ENCODE measurements around the gene TDRD7.

Gene TDRD7

GRCh38 chr9:97504381-97505216 lies 92.7 kb downstream of the TDRD7 start:
- DNase-seq (ENCODE audit: low read depth in 2 of 2, low spot score in 1 of 2) = no peak

- DNase-seq (ENCODE audit: low read depth in 2 of 2, low spot score in 1 of 2) = no peak
Measured at GRCh38 chr9:97505845-97506244, 93.9 kb downstream of the TDRD7 start.

DNA sequence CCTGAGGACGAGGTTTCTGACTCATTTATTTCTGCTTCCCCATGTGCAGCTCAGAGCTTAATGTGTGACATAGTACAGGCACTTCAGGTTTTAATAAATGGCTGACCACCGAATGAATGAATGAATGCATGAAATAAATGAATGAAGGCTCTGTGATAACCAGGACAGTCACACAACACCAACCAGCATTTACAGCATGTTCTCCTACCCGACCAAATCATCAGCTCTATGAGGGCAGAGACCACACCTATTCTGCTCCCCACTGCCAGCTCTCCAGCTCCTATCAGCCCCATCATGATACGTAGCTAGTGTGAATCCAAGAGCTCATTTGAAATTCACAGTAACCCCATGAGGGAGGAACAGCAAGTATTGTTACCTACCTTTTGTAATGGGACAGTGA lies 94.4 kb downstream of the TDRD7 start:
- no peak for DNase-seq (ENCODE audit: low read depth in 2 of 2, low spot score in 1 of 2)

DNA sequence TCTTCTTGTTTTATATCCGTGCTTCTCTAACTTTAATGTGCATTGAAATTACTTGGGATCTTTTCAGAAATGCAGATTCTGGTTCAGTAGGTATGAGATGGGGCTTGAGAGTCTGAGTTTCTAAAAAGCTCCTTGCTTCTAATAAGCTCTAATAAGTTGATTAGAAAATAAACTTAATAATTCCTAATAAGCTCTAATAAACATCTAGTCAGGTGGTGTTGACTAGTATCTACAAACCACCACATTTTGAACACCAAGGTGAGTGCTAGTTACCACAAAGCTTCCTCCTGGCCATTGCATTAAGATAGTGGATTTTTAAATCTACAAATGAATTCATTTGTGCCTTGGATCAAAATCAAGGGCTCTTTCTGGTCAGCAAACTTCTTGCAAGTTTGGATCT lies 94.9 kb downstream of the TDRD7 start:
- DNase-seq (ENCODE audit: low read depth in 2 of 2, low spot score in 1 of 2) = no peak

GRCh38 chr9:97507428-97507984 lies 95.6 kb downstream of the TDRD7 start:
- no peak for DNase-seq (ENCODE audit: low read depth in 2 of 2, low spot score in 1 of 2)

DNA sequence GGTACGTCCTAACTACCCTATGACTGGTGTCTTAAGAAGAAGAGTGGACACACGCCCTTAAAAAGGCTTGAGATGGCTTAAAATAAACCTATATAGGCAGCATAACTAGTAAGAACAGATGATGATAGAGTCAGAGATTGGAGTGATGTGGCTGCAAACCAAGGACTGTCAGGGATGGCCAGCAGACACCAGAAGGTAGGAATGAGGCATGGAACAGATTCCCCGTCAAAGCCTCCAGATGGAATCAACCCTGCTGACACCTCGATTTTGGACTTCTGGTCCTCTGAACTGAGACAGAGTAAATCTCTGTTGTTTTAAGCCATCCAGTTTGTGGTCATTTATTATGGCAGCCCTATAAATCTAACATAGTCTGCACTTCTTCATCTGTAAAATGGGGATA lies 97.0 kb downstream of the TDRD7 start:
- no peak for DNase-seq (ENCODE audit: low read depth in 2 of 2, low spot score in 1 of 2)

GRCh38 chr9:97510797-97511654 lies 99.1 kb downstream of the TDRD7 start:
- no peak for DNase-seq (ENCODE audit: low read depth in 2 of 2, low spot score in 1 of 2)

- DNase-seq (ENCODE audit: low read depth in 2 of 2, low spot score in 1 of 2) = no peak
Measured at GRCh38 chr9:97511655-97512427, 99.9 kb downstream of the TDRD7 start.

- no peak for DNase-seq (ENCODE audit: low read depth in 2 of 2, low spot score in 1 of 2)
Measured at GRCh38 chr9:97512966-97513560, 101.2 kb downstream of the TDRD7 start.

GRCh38 chr9:97514531-97514930 lies 102.6 kb downstream of the TDRD7 start:
- DNase-seq (ENCODE audit: low read depth in 2 of 2, low spot score in 1 of 2) = no peak

DNA sequence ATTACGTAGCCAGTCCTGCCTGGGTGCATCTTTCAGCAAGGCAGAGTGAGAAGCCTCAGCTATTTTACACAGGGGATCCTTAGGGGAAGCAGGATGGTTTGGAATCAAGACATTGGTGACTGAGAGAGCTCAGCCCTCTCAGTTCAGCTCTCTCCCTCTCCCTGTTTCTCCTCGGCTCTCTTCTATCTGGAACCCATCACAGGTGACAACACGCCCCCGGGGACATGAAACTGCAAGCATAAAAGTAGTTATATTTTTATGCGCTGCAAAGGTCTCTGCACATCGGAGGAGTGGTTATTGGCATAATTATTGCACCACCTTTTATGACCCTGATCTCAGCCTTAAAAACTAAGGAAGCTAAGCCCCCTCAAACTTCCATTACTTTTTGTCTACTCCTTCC lies 103.8 kb downstream of the TDRD7 start:
- DNase-seq (ENCODE audit: low read depth in 2 of 2, low spot score in 1 of 2) = no peak

- DNase-seq (ENCODE audit: low read depth in 2 of 2, low spot score in 1 of 2) = no peak
Measured at GRCh38 chr9:97516111-97516510, 104.2 kb downstream of the TDRD7 start.

DNA sequence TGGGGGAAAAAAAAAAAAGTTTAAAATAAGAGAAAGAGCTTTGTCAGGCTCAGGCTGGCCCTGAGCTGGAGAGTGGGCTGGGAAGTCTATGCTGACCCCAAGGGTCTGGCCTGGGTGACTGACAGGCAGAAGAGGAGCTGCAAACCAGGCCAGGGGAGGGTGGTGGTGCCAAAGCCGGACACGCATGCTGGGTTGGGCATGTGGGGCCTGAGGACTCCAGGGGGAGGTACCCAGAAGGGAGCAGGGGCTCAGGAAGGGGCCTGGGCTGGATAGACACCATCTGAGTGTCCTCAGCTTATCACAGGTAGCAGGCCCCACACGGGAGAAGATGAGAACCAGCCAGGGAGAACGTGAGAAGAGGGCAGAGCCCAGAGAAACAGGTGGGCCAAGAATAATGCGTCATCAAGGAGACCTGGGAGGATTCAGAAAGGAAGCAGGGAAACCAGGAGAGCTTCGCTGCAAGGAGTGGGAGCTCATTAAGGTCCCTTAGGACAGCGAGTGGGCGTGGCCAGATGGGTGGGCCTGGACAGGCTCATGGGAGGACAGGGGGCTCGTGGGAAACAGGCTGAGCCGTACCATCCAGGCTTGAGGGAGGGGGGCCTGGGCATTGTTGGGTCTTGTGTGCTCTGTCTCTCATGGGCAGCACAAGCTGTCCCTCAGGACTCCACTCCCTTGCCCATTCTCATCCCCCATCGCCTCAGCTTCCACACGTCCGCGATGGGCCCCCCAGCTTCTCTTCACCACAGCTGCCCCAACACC lies 105.6 kb downstream of the TDRD7 start:
- DNase-seq (ENCODE audit: low read depth in 2 of 2, low spot score in 1 of 2) = no peak

GRCh38 chr9:97518166-97518908 lies 106.4 kb downstream of the TDRD7 start:
- DNase-seq (ENCODE audit: low read depth in 2 of 2, low spot score in 1 of 2) = no peak

- no peak for DNase-seq (ENCODE audit: low read depth in 2 of 2, low spot score in 1 of 2)
Measured at GRCh38 chr9:97518909-97519307, 107.0 kb downstream of the TDRD7 start.

- no peak for DNase-seq (ENCODE audit: low read depth in 2 of 2, low spot score in 1 of 2)
Measured at GRCh38 chr9:97519441-97519970, 107.6 kb downstream of the TDRD7 start.

DNA sequence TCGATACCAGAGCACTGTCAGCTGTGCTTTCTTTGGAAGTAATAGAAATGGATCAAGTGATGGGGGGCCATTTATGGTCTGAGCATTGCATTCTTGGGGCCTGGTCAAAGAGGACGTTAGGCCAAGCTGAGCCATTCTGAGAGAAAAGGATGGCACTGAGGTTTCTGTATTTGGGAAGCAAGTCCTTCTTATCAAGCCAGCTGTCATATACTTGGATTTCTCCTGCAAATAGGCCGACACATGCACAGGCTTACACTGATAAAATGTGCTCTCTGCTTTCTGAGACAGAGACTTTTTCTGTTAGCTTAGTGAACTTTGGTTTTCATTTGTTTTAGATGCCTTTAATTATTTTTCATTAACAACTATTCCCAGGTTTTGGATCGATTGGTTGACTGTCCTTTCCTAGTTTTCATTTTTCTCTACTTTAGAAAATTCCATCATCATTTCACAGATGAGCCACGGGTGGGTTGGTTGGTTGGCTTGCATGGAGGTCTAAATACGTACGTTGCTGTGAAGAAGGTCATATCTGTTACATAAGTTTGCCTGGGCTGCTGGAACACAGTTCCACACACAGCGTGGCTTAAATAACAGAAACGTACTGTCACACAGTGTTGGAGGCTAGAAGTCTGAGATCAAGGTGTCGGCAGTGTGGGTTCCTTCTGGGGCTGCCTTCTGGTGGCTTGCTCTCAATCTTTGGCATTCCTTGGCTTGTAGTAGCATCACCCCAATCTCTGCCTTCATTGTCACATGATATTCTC lies 109.9 kb downstream of the TDRD7 start:
- no peak for DNase-seq (ENCODE audit: low read depth in 2 of 2, low spot score in 1 of 2)

DNA sequence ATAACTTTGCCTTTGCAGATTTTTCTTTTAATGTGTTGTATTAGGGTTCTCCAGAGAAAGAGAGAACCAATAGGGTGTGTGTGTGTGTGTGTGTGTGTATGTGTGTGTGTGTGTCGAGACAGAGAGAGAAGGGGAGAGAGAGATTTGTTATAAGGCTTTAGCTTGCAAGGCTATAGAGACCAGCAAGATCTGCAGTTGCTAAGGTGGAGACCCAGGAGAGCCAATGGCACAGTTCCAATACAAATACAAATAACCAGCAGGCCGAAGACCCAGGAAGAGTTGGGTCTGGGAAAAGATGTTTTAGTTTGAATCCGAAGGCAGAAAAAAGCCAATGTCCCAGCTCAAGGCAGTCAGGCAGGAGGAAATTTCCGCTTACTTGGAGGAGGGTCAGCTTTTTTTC lies 112.5 kb downstream of the TDRD7 start:
- DNase-seq (ENCODE audit: low read depth in 2 of 2, low spot score in 1 of 2) = no peak
